ENCODE data around the gene GALNT12.

Gene GALNT12

DNA sequence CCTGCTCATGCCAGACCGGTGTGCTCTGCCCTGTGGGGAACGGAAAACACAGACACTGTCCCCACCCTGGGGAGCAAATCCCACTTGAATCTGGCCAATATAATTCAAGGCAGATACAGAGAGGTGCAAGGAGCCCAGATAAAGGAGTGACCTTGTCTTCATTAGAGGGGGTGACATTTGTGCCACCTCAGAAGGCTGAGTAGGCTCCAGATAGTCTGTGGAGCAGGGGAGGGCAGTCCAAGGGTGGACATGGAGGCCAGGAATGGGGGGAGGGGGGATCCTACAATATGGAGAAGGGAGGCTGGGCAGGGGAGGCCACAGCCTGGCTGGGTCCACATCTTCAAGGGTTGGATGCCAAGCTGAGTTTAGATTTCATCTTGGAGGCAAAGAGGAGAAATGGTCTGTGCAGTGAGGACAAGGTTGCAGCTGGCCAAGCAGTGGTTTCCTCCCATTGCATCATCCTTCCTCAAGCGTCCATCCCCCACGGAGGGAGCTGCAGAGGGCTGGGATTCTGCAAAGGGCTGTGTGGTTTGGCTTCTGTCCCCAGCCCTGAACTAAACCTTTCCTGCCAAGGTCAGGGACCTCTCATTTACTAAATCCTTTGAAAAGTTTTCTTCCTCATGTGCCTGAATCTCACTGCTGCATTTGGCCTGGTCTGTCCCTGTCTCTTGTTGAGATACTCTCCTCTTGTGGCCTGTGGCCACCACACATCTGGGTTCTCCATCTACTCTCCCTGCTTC lies 60.1 kb downstream of the GALNT12 start:
- no peak overlapping the region for H3K4me3 ChIP-seq (ENCODE audit: insufficient read depth, low read depth, low read length, poor library complexity, severe bottlenecking)
- H3K9me3 ChIP-seq (ENCODE audit: control insufficient read depth, low read length) = no peaks in the 10 kb centered on the region
- H3K36me3 ChIP-seq (ENCODE audit: control insufficient read depth, insufficient read depth, low read length) = no peaks in the 10 kb centered on the region
- H3K4me1 ChIP-seq (ENCODE audit: control insufficient read depth, insufficient read depth, low read length, poor library complexity, severe bottlenecking) = no peaks in the 10 kb centered on the region
- H3K27ac ChIP-seq (ENCODE audit: insufficient read depth, low read length, poor library complexity, severe bottlenecking) = no peak overlapping the region
- H3K27me3 ChIP-seq (replicated peaks; ENCODE audit: control insufficient read depth, insufficient read depth, low read length, poor library complexity, severe bottlenecking) = no peaks in the 10 kb centered on the region
- no peak for DNase-seq

DNA sequence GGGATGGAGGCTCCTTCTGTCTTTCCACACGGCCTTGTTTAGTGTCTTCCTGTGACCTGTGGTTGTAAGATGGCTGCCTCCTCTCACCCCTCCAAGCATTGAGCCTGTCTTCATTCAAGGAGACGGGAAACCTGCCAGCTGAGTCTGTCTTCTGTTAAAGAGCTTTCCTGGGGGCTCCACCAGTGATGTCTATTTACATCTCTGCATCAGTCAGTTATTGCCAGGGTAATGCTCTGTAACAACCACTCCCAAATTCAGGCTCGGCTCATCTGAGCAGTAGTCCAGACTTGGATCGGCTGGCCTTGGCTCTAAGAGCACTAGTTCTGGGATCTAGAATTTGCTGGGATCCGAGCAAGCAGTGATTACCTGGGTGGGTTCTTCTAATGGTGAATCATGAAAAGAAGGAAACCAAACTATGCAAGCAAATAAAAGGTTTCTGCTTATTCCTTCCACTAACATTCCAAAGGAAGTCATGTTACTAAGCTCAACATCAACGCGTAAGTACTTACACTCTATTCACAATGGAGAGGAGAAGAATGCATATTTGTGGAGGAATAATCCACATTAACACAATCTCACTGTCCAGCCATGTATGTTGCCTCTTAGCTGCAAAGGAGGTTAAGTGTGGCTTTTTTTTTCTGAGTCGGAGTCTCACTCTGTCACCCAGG lies 61.7 kb downstream of the GALNT12 start:
- H3K27me3 ChIP-seq (replicated peaks; ENCODE audit: control insufficient read depth, insufficient read depth, low read length, poor library complexity, severe bottlenecking) = no peaks in the 10 kb centered on the region
- H3K36me3 ChIP-seq (ENCODE audit: control insufficient read depth, insufficient read depth, low read length) = no peaks in the 10 kb centered on the region
- no peaks in the 10 kb centered on the region for H3K9me3 ChIP-seq (ENCODE audit: control insufficient read depth, low read length)
- no peak overlapping the region for H3K4me3 ChIP-seq (ENCODE audit: insufficient read depth, low read depth, low read length, poor library complexity, severe bottlenecking)
- no peaks in the 10 kb centered on the region for H3K4me1 ChIP-seq (ENCODE audit: control insufficient read depth, insufficient read depth, low read length, poor library complexity, severe bottlenecking)
- no peak overlapping the region for H3K27ac ChIP-seq (ENCODE audit: insufficient read depth, low read length, poor library complexity, severe bottlenecking)
- no peak for DNase-seq

DNA sequence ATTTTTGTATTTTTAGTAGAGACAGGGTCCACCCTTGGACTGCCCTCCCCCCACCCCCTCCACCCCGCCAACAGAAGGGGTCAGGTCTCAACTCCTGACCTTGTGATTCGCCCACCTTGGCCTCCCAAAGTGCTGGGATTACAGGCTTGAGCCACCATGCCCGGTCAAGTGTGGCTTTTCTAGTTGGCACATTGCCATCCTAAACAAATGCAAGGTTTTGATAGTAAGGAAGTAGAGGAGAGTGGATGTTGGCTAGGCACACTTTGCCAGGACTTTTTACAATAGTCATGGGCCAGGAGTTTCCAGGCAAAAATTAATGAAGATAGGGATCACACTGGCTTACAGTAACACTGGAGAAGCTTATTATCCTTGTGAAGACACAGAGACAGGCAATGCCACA lies 62.4 kb downstream of the GALNT12 start:
- H3K27ac ChIP-seq (ENCODE audit: insufficient read depth, low read length, poor library complexity, severe bottlenecking) = no peak overlapping the region
- H3K36me3 ChIP-seq (ENCODE audit: control insufficient read depth, insufficient read depth, low read length) = no peaks in the 10 kb centered on the region
- no peak overlapping the region for H3K4me3 ChIP-seq (ENCODE audit: insufficient read depth, low read depth, low read length, poor library complexity, severe bottlenecking)
- no peaks in the 10 kb centered on the region for H3K27me3 ChIP-seq (replicated peaks; ENCODE audit: control insufficient read depth, insufficient read depth, low read length, poor library complexity, severe bottlenecking)
- H3K9me3 ChIP-seq (ENCODE audit: control insufficient read depth, low read length) = no peaks in the 10 kb centered on the region
- no peak for DNase-seq
- no peaks in the 10 kb centered on the region for H3K4me1 ChIP-seq (ENCODE audit: control insufficient read depth, insufficient read depth, low read length, poor library complexity, severe bottlenecking)

DNA sequence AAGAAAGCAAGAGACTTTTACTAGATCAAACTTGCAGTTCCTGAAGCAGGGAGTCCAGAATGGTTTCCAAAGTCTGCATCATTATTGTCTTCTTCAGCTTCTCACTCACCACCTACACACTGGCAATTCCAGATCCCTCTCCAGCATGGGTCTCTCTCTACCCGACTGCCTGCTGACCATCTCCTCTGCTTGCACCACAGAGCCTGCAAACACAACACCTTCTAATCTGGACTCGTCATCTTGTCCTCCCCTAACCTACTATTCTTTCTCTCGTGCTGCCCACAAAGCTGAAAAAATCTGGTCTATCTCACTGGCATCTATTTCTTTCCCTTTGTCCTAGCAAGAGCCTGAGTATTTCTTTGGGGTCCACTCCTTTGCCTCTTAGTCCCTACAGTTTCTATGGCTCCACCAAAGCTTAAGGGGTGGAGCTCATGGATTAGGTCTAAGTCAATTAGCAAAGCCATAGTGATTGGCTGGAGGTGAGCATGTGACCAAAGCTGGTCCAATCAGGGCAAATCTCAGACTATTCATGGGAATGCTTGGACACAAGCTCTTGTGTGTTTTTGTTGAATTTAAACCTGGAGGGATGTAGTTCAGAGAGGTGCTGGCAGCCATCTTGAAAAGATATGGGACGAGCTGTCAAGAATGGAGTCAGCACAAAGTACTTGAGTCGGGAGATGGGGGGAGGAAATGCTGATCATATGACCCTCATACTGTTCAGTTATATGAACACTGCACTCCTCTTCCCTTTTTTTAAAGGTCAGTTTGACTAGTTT lies 63.5 kb downstream of the GALNT12 start:
- H3K27me3 ChIP-seq (replicated peaks; ENCODE audit: control insufficient read depth, insufficient read depth, low read length, poor library complexity, severe bottlenecking) = no peaks in the 10 kb centered on the region
- H3K4me1 ChIP-seq (ENCODE audit: control insufficient read depth, insufficient read depth, low read length, poor library complexity, severe bottlenecking) = no peaks in the 10 kb centered on the region
- DNase-seq = no peak
- H3K36me3 ChIP-seq (ENCODE audit: control insufficient read depth, insufficient read depth, low read length) = no peaks in the 10 kb centered on the region
- no peak overlapping the region for H3K27ac ChIP-seq (ENCODE audit: insufficient read depth, low read length, poor library complexity, severe bottlenecking)
- no peak overlapping the region for H3K4me3 ChIP-seq (ENCODE audit: insufficient read depth, low read depth, low read length, poor library complexity, severe bottlenecking)
- no peaks in the 10 kb centered on the region for H3K9me3 ChIP-seq (ENCODE audit: control insufficient read depth, low read length)

DNA sequence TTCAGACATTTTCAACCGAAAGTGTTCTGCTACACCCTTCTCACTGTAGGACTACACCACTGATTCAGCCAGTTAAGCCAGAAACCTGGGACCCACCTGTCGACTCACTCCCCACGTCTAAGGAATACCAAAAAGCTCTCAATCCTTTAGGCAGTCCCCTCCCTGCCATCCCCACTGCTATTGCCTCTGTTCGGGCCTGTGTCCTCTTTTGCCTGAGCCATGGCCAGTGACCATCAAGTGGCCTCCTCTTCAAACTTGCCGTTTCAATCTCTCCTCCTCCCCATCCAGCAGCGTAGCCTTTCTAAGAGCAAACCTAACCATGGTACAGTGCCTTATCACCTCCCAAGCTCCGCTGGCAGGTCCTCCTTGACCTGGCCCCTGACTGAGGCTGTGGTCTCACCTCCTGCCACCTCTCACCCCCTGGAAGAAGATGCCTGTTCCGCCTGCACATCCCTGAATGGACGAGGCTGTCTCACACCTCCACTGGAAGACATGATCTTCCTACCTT lies 64.1 kb downstream of the GALNT12 start:
- Histone ChIP-seq H3K36me3 (ENCODE audit: control insufficient read depth, insufficient read depth, low read length) (no peaks in the 10 kb centered on the region), H3K4me3 (ENCODE audit: insufficient read depth, low read depth, low read length, poor library complexity, severe bottlenecking) (no peak overlapping the region), H3K9me3 (ENCODE audit: control insufficient read depth, low read length) (no peaks in the 10 kb centered on the region), H3K27me3 (replicated peaks; ENCODE audit: control insufficient read depth, insufficient read depth, low read length, poor library complexity, severe bottlenecking) (no peaks in the 10 kb centered on the region), H3K27ac (ENCODE audit: insufficient read depth, low read length, poor library complexity, severe bottlenecking) (no peak overlapping the region), H3K4me1 (ENCODE audit: control insufficient read depth, insufficient read depth, low read length, poor library complexity, severe bottlenecking) (no peaks in the 10 kb centered on the region)
- no peak for DNase-seq

DNA sequence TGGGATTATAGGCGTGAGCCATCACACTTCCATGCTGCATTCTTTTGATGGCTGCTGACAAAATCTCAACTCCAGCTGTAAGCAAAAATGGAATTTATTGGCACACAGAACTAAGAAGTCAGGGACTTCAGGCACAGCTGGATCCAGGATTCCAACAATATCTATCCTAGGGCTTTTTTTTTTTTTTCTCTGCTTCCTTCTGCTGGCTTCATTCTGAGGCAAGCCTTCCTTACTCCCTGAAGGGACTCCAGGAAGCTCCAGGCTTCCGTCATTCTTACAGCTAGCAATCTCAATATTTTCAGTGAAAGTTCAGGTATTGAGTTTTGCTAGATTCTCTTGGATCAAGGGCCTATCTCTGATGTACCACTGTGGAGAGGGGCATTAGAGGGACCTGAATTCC lies 66.1 kb downstream of the GALNT12 start:
- Histone ChIP-seq H3K27ac (ENCODE audit: insufficient read depth, low read length, poor library complexity, severe bottlenecking) (no peak overlapping the region), H3K4me1 (ENCODE audit: control insufficient read depth, insufficient read depth, low read length, poor library complexity, severe bottlenecking) (no peaks in the 10 kb centered on the region), H3K27me3 (replicated peaks; ENCODE audit: control insufficient read depth, insufficient read depth, low read length, poor library complexity, severe bottlenecking) (no peaks in the 10 kb centered on the region), H3K4me3 (ENCODE audit: insufficient read depth, low read depth, low read length, poor library complexity, severe bottlenecking) (no peak overlapping the region), H3K9me3 (ENCODE audit: control insufficient read depth, low read length) (no peaks in the 10 kb centered on the region), H3K36me3 (ENCODE audit: control insufficient read depth, insufficient read depth, low read length) (no peaks in the 10 kb centered on the region)
- no peak for DNase-seq

DNA sequence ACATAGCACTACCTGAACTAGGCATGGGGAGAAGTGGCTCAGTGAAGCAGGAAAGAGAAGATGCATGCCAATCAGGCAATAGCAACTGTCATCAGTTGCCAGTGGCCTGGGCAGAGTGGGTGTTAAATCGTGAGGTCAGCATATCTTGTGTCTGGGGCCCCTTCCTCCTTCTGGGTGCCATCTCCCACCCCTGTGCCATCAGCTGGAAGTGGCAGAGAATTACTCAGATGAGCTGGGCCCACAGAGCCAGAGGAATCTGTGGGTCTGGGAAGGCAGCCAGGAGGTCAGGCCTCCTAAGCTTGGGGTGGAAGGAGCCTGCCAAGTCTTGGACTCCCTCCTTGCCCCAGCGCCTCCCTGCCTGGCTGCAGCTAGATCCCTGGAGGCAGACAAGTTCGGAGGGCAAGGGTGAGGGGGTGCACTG lies 66.5 kb downstream of the GALNT12 start:
- Histone ChIP-seq H3K4me3 (ENCODE audit: insufficient read depth, low read depth, low read length, poor library complexity, severe bottlenecking) (no peak overlapping the region), H3K9me3 (ENCODE audit: control insufficient read depth, low read length) (no peaks in the 10 kb centered on the region), H3K4me1 (ENCODE audit: control insufficient read depth, insufficient read depth, low read length, poor library complexity, severe bottlenecking) (no peaks in the 10 kb centered on the region), H3K36me3 (ENCODE audit: control insufficient read depth, insufficient read depth, low read length) (no peaks in the 10 kb centered on the region), H3K27ac (ENCODE audit: insufficient read depth, low read length, poor library complexity, severe bottlenecking) (no peak overlapping the region), H3K27me3 (replicated peaks; ENCODE audit: control insufficient read depth, insufficient read depth, low read length, poor library complexity, severe bottlenecking) (no peaks in the 10 kb centered on the region)
- DNase-seq = no peak

DNA sequence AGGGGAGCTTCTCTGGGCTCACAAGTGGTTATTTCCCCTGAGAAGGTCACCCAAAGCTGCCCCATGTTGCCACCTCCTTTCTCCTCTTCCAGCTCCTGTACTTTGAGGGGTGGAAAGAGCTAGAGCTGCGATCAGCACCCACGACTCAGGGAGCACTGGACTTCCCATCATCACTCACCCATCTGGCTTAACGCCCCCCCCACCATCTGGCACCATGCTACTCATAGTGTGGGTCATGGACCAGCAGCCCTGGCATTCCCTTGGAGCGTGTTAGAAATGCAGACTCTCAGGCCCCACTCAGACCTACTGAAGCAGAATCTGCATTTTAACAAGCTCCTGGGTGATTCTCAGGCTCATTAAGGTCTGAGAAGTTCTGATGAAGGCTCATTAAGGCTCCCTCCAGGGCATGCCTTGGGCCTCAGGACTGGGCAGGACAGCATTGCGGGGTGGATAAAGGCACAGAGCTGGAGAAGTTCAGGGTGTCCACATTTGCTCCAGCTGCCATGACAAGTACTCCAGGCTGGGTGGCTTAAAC lies 67.3 kb downstream of the GALNT12 start:
- DNase-seq = no peak
- H3K27me3 ChIP-seq (replicated peaks; ENCODE audit: control insufficient read depth, insufficient read depth, low read length, poor library complexity, severe bottlenecking) = no peaks in the 10 kb centered on the region
- H3K27ac ChIP-seq (ENCODE audit: insufficient read depth, low read length, poor library complexity, severe bottlenecking) = no peak overlapping the region
- H3K36me3 ChIP-seq (ENCODE audit: control insufficient read depth, insufficient read depth, low read length) = no peaks in the 10 kb centered on the region
- H3K4me1 ChIP-seq (ENCODE audit: control insufficient read depth, insufficient read depth, low read length, poor library complexity, severe bottlenecking) = no peaks in the 10 kb centered on the region
- H3K9me3 ChIP-seq (ENCODE audit: control insufficient read depth, low read length) = no peaks in the 10 kb centered on the region
- no peak overlapping the region for H3K4me3 ChIP-seq (ENCODE audit: insufficient read depth, low read depth, low read length, poor library complexity, severe bottlenecking)

DNA sequence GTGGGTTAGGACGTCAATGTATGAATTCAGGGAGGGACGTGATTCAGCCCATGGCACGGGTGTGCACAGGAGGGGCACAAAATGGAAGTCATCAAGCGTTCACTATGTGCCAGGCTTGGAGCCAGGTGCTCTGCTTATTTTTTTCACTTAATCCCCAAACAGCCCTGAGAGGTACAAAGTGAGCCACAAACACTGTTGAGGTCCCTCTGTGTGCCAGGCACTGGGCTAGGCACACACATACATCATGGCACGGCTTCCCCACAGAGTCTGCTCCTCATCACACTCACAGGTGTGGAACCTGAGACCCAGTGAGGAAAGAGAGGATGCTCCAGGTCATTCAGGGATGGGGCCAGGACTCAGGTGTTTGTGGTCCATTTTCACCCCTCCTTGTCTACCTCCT lies 68.1 kb downstream of the GALNT12 start:
- Histone ChIP-seq H3K4me3 (ENCODE audit: insufficient read depth, low read depth, low read length, poor library complexity, severe bottlenecking) (no peak overlapping the region), H3K9me3 (ENCODE audit: control insufficient read depth, low read length) (no peaks in the 10 kb centered on the region), H3K4me1 (ENCODE audit: control insufficient read depth, insufficient read depth, low read length, poor library complexity, severe bottlenecking) (no peaks in the 10 kb centered on the region), H3K27me3 (replicated peaks; ENCODE audit: control insufficient read depth, insufficient read depth, low read length, poor library complexity, severe bottlenecking) (no peaks in the 10 kb centered on the region), H3K27ac (ENCODE audit: insufficient read depth, low read length, poor library complexity, severe bottlenecking) (no peak overlapping the region), H3K36me3 (ENCODE audit: control insufficient read depth, insufficient read depth, low read length) (no peaks in the 10 kb centered on the region)
- DNase-seq = no peak

Data from effector memory CD4-positive, alpha-beta T cell (primary cell).